MM.1S (cell line): ENCODE measurements around the gene ATRN.
A peak's percentile ranks its signal among the peaks of the same experiment; 100 is the strongest.
"Not testable (repeated sequence)": the region's sequence is repeated elsewhere in the genome, so short reads cannot be mapped to it uniquely, and the experiment has no call there.

Experiments used
- DNase-seq: peaks from one replicate; pipeline ENCODE4 v3.0.0-alpha.2; 2015
- H2AFZ ChIP-seq: fragments of 300-600 bp; sonication (generic); 2 replicates; pipeline ENCODE4 v1.6.0; 2016; ENCODE audit warnings: antibody characterized with exemption, low read length
- H3F3A ChIP-seq: fragments of 300-600 bp; sonication (generic); 2 replicates; pipeline ENCODE4 v1.6.1; 2016; ENCODE audit warnings: mild to moderate bottlenecking, antibody characterized with exemption, low read length, moderate library complexity, mixed read lengths; ENCODE audit not compliant: insufficient read depth
- H3K27ac ChIP-seq: fragments of 300-600 bp; sonication (generic); 2 replicates; pipeline ENCODE4 v1.5.1; 2016; ENCODE audit warnings: mild to moderate bottlenecking, low read length
- H3K27me3 ChIP-seq: fragments of 300-600 bp; sonication (generic); replicated peaks from 2 replicates; pipeline ENCODE4 v1.6.0; 2016; ENCODE audit warnings: low read length; ENCODE audit not compliant: insufficient read depth
- H3K36me3 ChIP-seq: fragments of 300-600 bp; sonication (generic); replicated peaks from 2 replicates; pipeline ENCODE4 v1.6.1; 2016; ENCODE audit warnings: mild to moderate bottlenecking, low read length, mixed read lengths; ENCODE audit not compliant: insufficient read depth
- H3K4me1 ChIP-seq: fragments of 300-600 bp; sonication (generic); 2 replicates; pipeline ENCODE4 v1.6.1; 2016; ENCODE audit warnings: low read length, mixed read lengths
- H3K4me2 ChIP-seq: fragments of 300-600 bp; sonication (generic); 2 replicates; pipeline ENCODE4 v1.6.0; 2016; ENCODE audit warnings: low read depth, low read length
- H3K4me3 ChIP-seq: fragments of 300-600 bp; sonication (generic); 2 replicates; pipeline ENCODE4 v1.5.1; 2016; ENCODE audit warnings: low read length, mixed read lengths
- H3K79me2 ChIP-seq: fragments of 300-600 bp; sonication (generic); 2 replicates; pipeline ENCODE4 v1.6.1; 2016; ENCODE audit warnings: mixed run types, low read length, mixed read lengths
- H3K9ac ChIP-seq: fragments of 300-600 bp; sonication (generic); 2 replicates; pipeline ENCODE4 v1.6.1; 2016; ENCODE audit warnings: low read length, mixed read lengths
- H3K9me2 ChIP-seq: fragments of 300-600 bp; sonication (generic); replicated peaks from 2 replicates; pipeline ENCODE4 v1.6.1; 2016; ENCODE audit warnings: mild to moderate bottlenecking, low read length, mixed read lengths; ENCODE audit not compliant: insufficient read depth
- H3K9me3 ChIP-seq: fragments of 300-600 bp; sonication (generic); replicated peaks from 2 replicates; pipeline ENCODE4 v1.6.1; 2016; ENCODE audit warnings: mild to moderate bottlenecking, low read length, mixed read lengths; ENCODE audit not compliant: insufficient read depth
- H4K20me1 ChIP-seq: fragments of 300-600 bp; sonication (generic); 2 replicates; pipeline ENCODE4 v1.6.1; 2016; ENCODE audit warnings: mild to moderate bottlenecking, low read length, moderate library complexity, mixed read lengths; ENCODE audit not compliant: insufficient read depth
- CTCF ChIP-seq: fragments of 300-600 bp; sonication (generic); IDR thresholded peaks from 2 replicates; pipeline ENCODE4 v1.5.1; 2016; ENCODE audit warnings: antibody characterized with exemption, low read length, mixed read lengths
- EZH2 ChIP-seq: fragments of 300-600 bp; sonication (generic); optimal IDR thresholded peaks from 2 replicates; pipeline ENCODE3; 2017; ENCODE audit warnings: low read depth, mild to moderate bottlenecking, antibody characterized with exemption, low read length, mixed read lengths
- EZH2phosphoT487 ChIP-seq: fragments of 300-600 bp; sonication (generic); IDR thresholded peaks from 2 replicates; pipeline ENCODE4 v1.6.1; 2018; ENCODE audit warnings: antibody characterized with exemption, low read length

ATRN gene

GRCh38 chr20:3472105-3472504 is 1.3 kb downstream of the ATRN start:
- no peak overlapping the region for H3K27ac ChIP-seq
- H3F3A ChIP-seq: no peaks in the 10 kb centered on the region
- no peak for DNase-seq
- no peaks in the 10 kb centered on the region for H3K9me2 ChIP-seq
- H3K27me3 ChIP-seq: no peaks in the 10 kb centered on the region
- peaks cover 11% of the 10 kb centered on the region for H3K4me1 ChIP-seq
- H3K36me3 ChIP-seq: no peaks in the 10 kb centered on the region
- TF ChIP-seq EZH2: no peak
- no peak for TF ChIP-seq EZH2phosphoT487
- no peak for TF ChIP-seq CTCF
- H4K20me1 ChIP-seq: no peaks in the 10 kb centered on the region
- peak overlapping the region; percentile 65 for H3K9ac ChIP-seq
- peak overlapping the region; percentile 93 for H3K4me2 ChIP-seq
- peak overlapping the region; percentile 96 for H3K4me3 ChIP-seq
- H3K79me2 ChIP-seq: peaks cover 34% of the 10 kb centered on the region
- peak overlapping the region; percentile 97; the same call in 1 of the 2 replicates for H2AFZ ChIP-seq
- H3K9me3 ChIP-seq: no peaks in the 10 kb centered on the region

- Histone ChIP-seq H3K27ac (no peak overlapping the region), H3K4me2 (no peak overlapping the region), H3K27me3 (no peaks in the 10 kb centered on the region), H3K4me3 (no peak overlapping the region), H3K9ac (no peak overlapping the region), H2AFZ (no peak overlapping the region), H4K20me1 (no peaks in the 10 kb centered on the region), H3K4me1 (peaks cover 11% of the 10 kb centered on the region), H3K79me2 (peaks cover 34% of the 10 kb centered on the region), H3K9me3 (no peaks in the 10 kb centered on the region), H3F3A (no peaks in the 10 kb centered on the region), H3K36me3 (no peaks in the 10 kb centered on the region), H3K9me2 (no peaks in the 10 kb centered on the region)
- no peak for DNase-seq
- TF ChIP-seq EZH2 (no peak), CTCF (no peak), EZH2phosphoT487 (no peak)
Measured at GRCh38 chr20:3473324-3473723, 2.5 kb downstream of the ATRN start.

GRCh38 chr20:3473944-3474343 is 3.1 kb downstream of the ATRN start:
- TF ChIP-seq EZH2phosphoT487 (no peak), CTCF (no peak)
- no peaks in the 10 kb centered on the region for H3K27me3 ChIP-seq
- no peaks in the 10 kb centered on the region for H3K9me3 ChIP-seq
- H3K4me2 ChIP-seq: no peak overlapping the region
- H3K9me2 ChIP-seq: no peaks in the 10 kb centered on the region
- no peak overlapping the region for H2AFZ ChIP-seq
- H3K4me1 ChIP-seq: peaks cover 11% of the 10 kb centered on the region
- H3K4me3 ChIP-seq: no peak overlapping the region
- H3K79me2 ChIP-seq: peaks cover 34% of the 10 kb centered on the region
- H3K27ac ChIP-seq: no peak overlapping the region
- no peaks in the 10 kb centered on the region for H3F3A ChIP-seq
- no peaks in the 10 kb centered on the region for H4K20me1 ChIP-seq
- DNase-seq: no peak
- H3K36me3 ChIP-seq: no peaks in the 10 kb centered on the region
- no peak overlapping the region for H3K9ac ChIP-seq

GRCh38 chr20:3477003-3477860 is 6.4 kb downstream of the ATRN start:
- H3K4me1 ChIP-seq, H3K36me3 ChIP-seq, H4K20me1 ChIP-seq, H3K9me2 ChIP-seq, H3K27me3 ChIP-seq, H3K27ac ChIP-seq, H3K4me3 ChIP-seq, H3K4me2 ChIP-seq, H3K9ac ChIP-seq, H3K9me3 ChIP-seq, DNase-seq, H3F3A ChIP-seq, H2AFZ ChIP-seq: not testable (repeated sequence)
- H3K79me2 ChIP-seq: peaks cover 27% of the 10 kb centered on the region
